HCT116 (cell line): ENCODE measurements around the gene CIDEA.

Source experiments
- EZH2 ChIP-seq: fragments of 200-600 bp; sonication (generic); IDR thresholded peaks from 2 replicates; pipeline ENCODE4 v1.6.1; 2017; ENCODE audit warnings: antibody characterized with exemption, mixed run types
- EZH2phosphoT487 ChIP-seq: fragments of 200-600 bp; IDR thresholded peaks from 2 replicates; pipeline ENCODE4 v1.6.1; 2018; ENCODE audit warnings: antibody characterized with exemption, borderline replicate concordance
- POLR2A ChIP-seq: IDR thresholded peaks from 2 replicates; pipeline ENCODE4 v1.7.0; 2011; ENCODE audit warnings: borderline replicate concordance; ENCODE audit not compliant: insufficient read depth, insufficient read length; ENCODE audit errors: extremely low read depth
- POLR2AphosphoS5 ChIP-seq: IDR thresholded peaks from 2 replicates; pipeline ENCODE4 v1.6.1; 2011; ENCODE audit warnings: mild to moderate bottlenecking, low read depth, low read length, moderate library complexity
- REST ChIP-seq: IDR thresholded peaks from 2 replicates; pipeline ENCODE4 v1.6.1; 2012; ENCODE audit warnings: low read depth
- SP1 ChIP-seq: IDR thresholded peaks from 2 replicates; pipeline ENCODE4 v1.6.1; 2012; ENCODE audit warnings: low read depth
- TCF7L2 ChIP-seq: IDR thresholded peaks from 2 replicates; pipeline ENCODE4 v1.7.0; 2011; ENCODE audit warnings: borderline replicate concordance, inconsistent platforms; ENCODE audit not compliant: insufficient read depth, insufficient read length; ENCODE audit errors: extremely low read depth
- ZNF274 ChIP-seq: fragments of 200-500 bp; sonication (Bioruptor generic); IDR thresholded peaks from 2 replicates; pipeline ENCODE4 v1.6.1; 2014; ENCODE audit warnings: mild to moderate bottlenecking, low read depth, low read length, inconsistent platforms
- TF ChIP-seq, protein P1 (sequence below), 3 experiments: fragments of 200-600 bp in 1 of 3; sonication (generic) in 1 of 3; IDR thresholded peaks in 2 of 3; conservative IDR thresholded peaks in 1 of 3; 2 replicates each; pipeline ENCODE4 v1.5.1; 2012 to 2017; ENCODE audit warnings: low read depth in 2 of 3, low read length in 2 of 3, antibody characterized with exemption in 1 of 3, borderline replicate concordance in 1 of 3, control low read depth in 1 of 3, mild to moderate bottlenecking in 1 of 3, mixed read lengths in 1 of 3, mixed run types in 1 of 3, moderate library complexity in 1 of 3; ENCODE audit not compliant: insufficient read depth in 1 of 3
- TF ChIP-seq, protein P2 (sequence below): IDR thresholded peaks from 2 replicates; pipeline ENCODE4 v1.6.1; 2011; ENCODE audit warnings: mild to moderate bottlenecking, low read length, moderate library complexity; ENCODE audit not compliant: insufficient replicate concordance; ENCODE audit errors: extremely low read depth

- TF ChIP-seq REST: no peak
- TF ChIP-seq ZNF274: no peak
- no peak for TF ChIP-seq POLR2A
- TF ChIP-seq, protein P1, sequence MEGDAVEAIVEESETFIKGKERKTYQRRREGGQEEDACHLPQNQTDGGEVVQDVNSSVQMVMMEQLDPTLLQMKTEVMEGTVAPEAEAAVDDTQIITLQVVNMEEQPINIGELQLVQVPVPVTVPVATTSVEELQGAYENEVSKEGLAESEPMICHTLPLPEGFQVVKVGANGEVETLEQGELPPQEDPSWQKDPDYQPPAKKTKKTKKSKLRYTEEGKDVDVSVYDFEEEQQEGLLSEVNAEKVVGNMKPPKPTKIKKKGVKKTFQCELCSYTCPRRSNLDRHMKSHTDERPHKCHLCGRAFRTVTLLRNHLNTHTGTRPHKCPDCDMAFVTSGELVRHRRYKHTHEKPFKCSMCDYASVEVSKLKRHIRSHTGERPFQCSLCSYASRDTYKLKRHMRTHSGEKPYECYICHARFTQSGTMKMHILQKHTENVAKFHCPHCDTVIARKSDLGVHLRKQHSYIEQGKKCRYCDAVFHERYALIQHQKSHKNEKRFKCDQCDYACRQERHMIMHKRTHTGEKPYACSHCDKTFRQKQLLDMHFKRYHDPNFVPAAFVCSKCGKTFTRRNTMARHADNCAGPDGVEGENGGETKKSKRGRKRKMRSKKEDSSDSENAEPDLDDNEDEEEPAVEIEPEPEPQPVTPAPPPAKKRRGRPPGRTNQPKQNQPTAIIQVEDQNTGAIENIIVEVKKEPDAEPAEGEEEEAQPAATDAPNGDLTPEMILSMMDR (IDR thresholded peaks at IDR 0.05 in 2 of 3, conservative IDR thresholded peaks at IDR 0.05 in 1 of 3; ENCODE audit: borderline replicate concordance in 1 of 3, insufficient read depth in 1 of 3, low read depth in 2 of 3, low read length in 2 of 3): no peak
- no peak for TF ChIP-seq SP1
- no peak for TF ChIP-seq EZH2phosphoT487
- no peak for TF ChIP-seq EZH2
- TF ChIP-seq POLR2AphosphoS5: no peak
- no peak for TF ChIP-seq TCF7L2
- TF ChIP-seq, protein P2, sequence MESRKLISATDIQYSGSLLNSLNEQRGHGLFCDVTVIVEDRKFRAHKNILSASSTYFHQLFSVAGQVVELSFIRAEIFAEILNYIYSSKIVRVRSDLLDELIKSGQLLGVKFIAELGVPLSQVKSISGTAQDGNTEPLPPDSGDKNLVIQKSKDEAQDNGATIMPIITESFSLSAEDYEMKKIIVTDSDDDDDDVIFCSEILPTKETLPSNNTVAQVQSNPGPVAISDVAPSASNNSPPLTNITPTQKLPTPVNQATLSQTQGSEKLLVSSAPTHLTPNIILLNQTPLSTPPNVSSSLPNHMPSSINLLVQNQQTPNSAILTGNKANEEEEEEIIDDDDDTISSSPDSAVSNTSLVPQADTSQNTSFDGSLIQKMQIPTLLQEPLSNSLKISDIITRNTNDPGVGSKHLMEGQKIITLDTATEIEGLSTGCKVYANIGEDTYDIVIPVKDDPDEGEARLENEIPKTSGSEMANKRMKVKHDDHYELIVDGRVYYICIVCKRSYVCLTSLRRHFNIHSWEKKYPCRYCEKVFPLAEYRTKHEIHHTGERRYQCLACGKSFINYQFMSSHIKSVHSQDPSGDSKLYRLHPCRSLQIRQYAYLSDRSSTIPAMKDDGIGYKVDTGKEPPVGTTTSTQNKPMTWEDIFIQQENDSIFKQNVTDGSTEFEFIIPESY: no peak
Observed at GRCh38 chr18:12231040-12231882, 22.9 kb upstream of the CIDEA start.
